SH-SY5Y (cell line): Measurements from ENCODE around the gene OIT3.

Experiments
- GATA2 ChIP-seq: IDR thresholded peaks from 2 replicates; pipeline ENCODE4 v1.6.1; 2011; ENCODE audit warnings: mild to moderate bottlenecking, low read depth, low read length
- GATA3 ChIP-seq: IDR thresholded peaks from 2 replicates; pipeline ENCODE4 v1.6.1; 2011; ENCODE audit warnings: low read depth, mild to moderate bottlenecking, low read length, moderate library complexity

DNA sequence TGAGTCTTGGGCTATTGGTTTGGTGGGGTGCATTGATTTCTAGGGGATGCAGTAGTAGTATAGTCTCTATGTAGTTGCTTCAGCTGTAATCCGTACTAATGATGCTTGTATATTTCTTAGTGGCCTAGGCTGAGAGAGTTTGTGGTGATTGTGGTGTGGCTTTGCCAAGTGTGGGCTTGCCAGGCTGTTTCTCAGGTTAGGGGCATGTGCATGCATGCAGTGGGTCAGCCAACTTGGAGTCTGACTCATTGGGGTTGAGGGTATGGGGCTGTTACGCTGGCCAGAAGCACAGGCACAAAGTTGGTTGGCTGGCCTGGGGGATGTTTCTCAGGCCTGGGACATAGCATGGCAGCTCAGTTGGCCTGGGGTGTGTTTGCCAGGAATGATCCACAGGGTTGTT is 86.8 kb downstream of the OIT3 start:
- TF ChIP-seq GATA3 (no peak), GATA2 (no peak)
